ENCODE results near the gene ESR1. TPM values are rescaled to one million over a fixed set of nuclear protein-coding genes. Genes with fewer than 3 reads are reported as not detected.

Gene ESR1
- total RNA-seq, 4 donors from 2014 or later = 2.1 to 6.9 (median 5.2) TPM

DNA sequence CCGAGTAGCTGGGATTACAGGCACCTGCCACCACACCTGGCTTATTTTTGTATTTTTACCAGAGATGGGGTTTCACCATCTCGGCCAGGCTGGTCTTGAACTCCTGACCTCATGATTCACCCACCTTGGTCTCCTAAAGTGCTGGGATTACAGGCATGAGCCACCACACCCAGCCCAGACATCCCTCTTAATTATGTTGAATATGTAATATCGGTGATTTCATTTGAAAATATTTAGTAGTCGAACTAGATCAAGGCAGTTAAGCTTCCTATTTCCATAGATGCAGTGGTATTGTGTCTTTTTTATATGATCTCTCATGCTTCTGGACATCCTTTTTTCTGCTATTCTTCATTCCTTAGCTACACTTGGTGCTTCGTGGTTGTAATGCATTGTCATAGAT lies 29.7 kb downstream of the ESR1 start:
- H3K36me3 ChIP-seq = no peaks in the 10 kb centered on the region
- H3K27me3 ChIP-seq = no peaks in the 10 kb centered on the region
- H3K9me3 ChIP-seq = no peaks in the 10 kb centered on the region
- H3K27ac ChIP-seq = no peak overlapping the region
- 83 to 91% methylated on average over 5 of the region's 5 CpGs for WGBS, 2 donors
- H3K4me3 ChIP-seq = no peak overlapping the region
- TF ChIP-seq EP300 (IDR thresholded peaks at IDR 0.05) = no peak
- no peak for TF ChIP-seq CTCF (IDR thresholded peaks at IDR 0.05)
- no peak for TF ChIP-seq POLR2A (IDR thresholded peaks at IDR 0.05)
- DNase-seq (ENCODE audit: low spot score in 2 of 2) = no peak
- no peaks in the 10 kb centered on the region for H3K4me1 ChIP-seq

DNA sequence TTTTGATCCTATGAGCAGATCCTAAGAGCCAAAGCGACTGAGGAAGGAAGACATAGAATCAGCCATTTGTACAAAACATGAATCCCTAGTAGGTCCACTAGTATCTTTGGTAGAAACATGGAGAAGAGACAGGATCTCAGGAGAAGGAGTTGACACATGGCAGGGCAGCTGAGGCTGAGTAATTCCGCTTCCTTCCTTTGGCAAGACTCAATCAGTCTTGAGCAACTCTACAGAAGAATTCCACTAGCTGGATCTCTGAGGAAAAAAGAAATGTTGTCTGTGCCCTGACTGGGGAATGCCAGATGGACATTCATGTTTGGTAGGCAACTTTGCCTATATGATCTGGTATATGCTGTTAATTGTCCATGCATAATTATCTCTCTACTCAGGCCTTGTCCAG lies 35.3 kb downstream of the ESR1 start:
- no peak for TF ChIP-seq POLR2A (IDR thresholded peaks at IDR 0.05)
- no peak for TF ChIP-seq CTCF (IDR thresholded peaks at IDR 0.05)
- TF ChIP-seq EP300 (IDR thresholded peaks at IDR 0.05) = no peak
- Histone ChIP-seq H3K4me1 (no peaks in the 10 kb centered on the region), H3K27me3 (no peaks in the 10 kb centered on the region), H3K27ac (no peak overlapping the region), H3K4me3 (no peak overlapping the region), H3K9me3 (no peaks in the 10 kb centered on the region), H3K36me3 (peaks cover 0 to 7% (median 0%) of the 10 kb centered on the region in 3 donors)
- WGBS, 2 donors = 89 to 98% methylated on average over 2 of the region's 2 CpGs
- DNase-seq (ENCODE audit: low spot score in 2 of 2) = no peak

GRCh38 chr6:151847064-151847463 lies 39.6 kb downstream of the ESR1 start:
- no peaks in the 10 kb centered on the region for H3K9me3 ChIP-seq
- peaks cover 0 to 7% (median 0%) of the 10 kb centered on the region in 3 donors for H3K36me3 ChIP-seq
- 0 to 5% methylated on average over 1 of the region's 1 CpG for WGBS, 2 donors
- no peak overlapping the region for H3K27ac ChIP-seq
- H3K27me3 ChIP-seq = no peaks in the 10 kb centered on the region
- no peaks in the 10 kb centered on the region for H3K4me1 ChIP-seq
- no peak overlapping the region for H3K4me3 ChIP-seq
- no peak for DNase-seq (ENCODE audit: low spot score in 2 of 2)
- TF ChIP-seq CTCF (IDR thresholded peaks at IDR 0.05) = no peak
- TF ChIP-seq POLR2A (IDR thresholded peaks at IDR 0.05) = no peak
- no peak for TF ChIP-seq EP300 (IDR thresholded peaks at IDR 0.05)

DNA sequence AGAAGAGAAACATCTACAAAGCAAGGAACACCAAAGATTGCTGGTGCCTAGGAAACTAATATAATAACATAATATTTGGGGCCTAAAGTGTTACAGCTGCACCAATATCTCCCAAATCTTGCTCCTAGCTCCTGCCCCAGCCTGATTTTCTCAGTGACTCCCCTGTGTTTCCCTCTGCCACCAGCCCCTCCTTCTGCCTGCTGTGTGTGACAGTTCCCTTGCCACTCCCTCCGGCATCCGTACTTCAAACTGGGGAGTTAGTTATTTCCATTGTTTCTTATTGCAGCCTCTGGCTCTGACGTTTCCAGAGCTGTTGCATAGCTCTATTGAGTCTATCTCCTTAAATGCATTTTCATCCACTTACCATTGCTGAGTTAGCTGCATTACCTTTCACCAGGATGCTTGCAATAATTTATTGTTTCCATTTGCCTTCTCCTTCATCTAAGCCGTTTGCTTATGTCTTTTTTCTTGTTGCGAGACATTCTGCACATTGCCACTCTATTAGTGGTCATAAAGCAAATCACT lies 43.1 kb downstream of the ESR1 start:
- Histone ChIP-seq H3K4me1 (no peaks in the 10 kb centered on the region), H3K27ac (no peak overlapping the region), H3K9me3 (no peaks in the 10 kb centered on the region), H3K27me3 (no peaks in the 10 kb centered on the region), H3K4me3 (no peak overlapping the region), H3K36me3 (no peaks in the 10 kb centered on the region)
- DNase-seq (ENCODE audit: low spot score in 2 of 2) = no peak
- TF ChIP-seq POLR2A (IDR thresholded peaks at IDR 0.05) (no peak), CTCF (IDR thresholded peaks at IDR 0.05) (no peak), EP300 (IDR thresholded peaks at IDR 0.05) (no peak)
- WGBS, 2 donors = 42 to 47% methylated on average over 5 of the region's 5 CpGs

DNA sequence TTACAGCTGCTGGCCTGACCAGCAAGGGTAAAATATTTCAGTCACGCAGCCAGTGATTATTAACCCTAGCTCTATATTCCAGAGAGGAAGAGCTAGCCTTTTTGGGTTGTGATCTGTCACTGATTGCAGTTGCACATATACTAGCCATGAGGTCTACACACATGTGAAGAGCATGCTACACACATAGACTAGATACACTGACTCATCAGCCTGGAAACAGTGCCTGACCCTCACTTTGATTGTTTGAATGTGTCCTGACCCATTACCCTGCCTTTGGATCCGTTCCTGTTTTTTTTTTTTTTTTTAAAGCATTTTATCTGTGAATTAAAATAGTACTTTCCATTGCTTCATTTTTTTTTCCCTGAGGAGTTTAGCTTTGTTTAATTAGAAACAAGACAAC lies 50.8 kb downstream of the ESR1 start:
- TF ChIP-seq EP300 (IDR thresholded peaks at IDR 0.05) (no peak), CTCF (IDR thresholded peaks at IDR 0.05) (no peak), POLR2A (IDR thresholded peaks at IDR 0.05) (no peak)
- H3K4me1 ChIP-seq = no peaks in the 10 kb centered on the region
- H3K36me3 ChIP-seq = no peaks in the 10 kb centered on the region
- 52 to 56% methylated on average over 2 of the region's 2 CpGs for WGBS, 2 donors
- H3K27me3 ChIP-seq = no peaks in the 10 kb centered on the region
- no peaks in the 10 kb centered on the region for H3K9me3 ChIP-seq
- DNase-seq (ENCODE audit: low spot score in 2 of 2) = no peak
- H3K27ac ChIP-seq = no peak overlapping the region
- H3K4me3 ChIP-seq = no peak overlapping the region

Data from tibial nerve (tissue), 4 donors.